Measurements from ENCODE around the gene PIGT. TPM values are rescaled to one million over a fixed set of nuclear protein-coding genes. Genes with fewer than 3 reads are reported as not detected.

Gene PIGT
- total and polyA plus RNA-seq, 10 of the 15 experiments (the other 5 are each of a cell fraction or from before 2014, with no cell fraction given), result 18.6 to 66.0 (median 35.3) TPM

- no peak for TF ChIP-seq REST (IDR thresholded peaks at IDR 0.05; ENCODE audit: low read depth, low read length)
- no peak for TF ChIP-seq GATAD2B (conservative IDR thresholded peaks at IDR 0.05; ENCODE audit: low read depth)
- TF ChIP-seq ZNF622 (IDR thresholded peaks at IDR 0.05), result no peak
- no peak for TF ChIP-seq SIN3A (IDR thresholded peaks at IDR 0.05; ENCODE audit: low read depth, low read length)
- TF ChIP-seq EGR1 (IDR thresholded peaks at IDR 0.05; ENCODE audit: borderline replicate concordance in 1 of 2, low read depth in 2 of 2, low read length in 2 of 2), result no peak
- no peak for TF ChIP-seq IRF5 (IDR thresholded peaks at IDR 0.05; ENCODE audit: borderline replicate concordance)
- TF ChIP-seq NBN (IDR thresholded peaks at IDR 0.05), result no peak
- no peak for TF ChIP-seq ZNF24 (IDR thresholded peaks at IDR 0.05)
- no peak for TF ChIP-seq STAT3 (IDR thresholded peaks at IDR 0.05; ENCODE audit: low read depth, low read length)
- TF ChIP-seq EP300 (IDR thresholded peaks at IDR 0.05; ENCODE audit: borderline replicate concordance in 1 of 2, control insufficient read depth in 1 of 2, low read depth in 2 of 2, low read length in 2 of 2), result no peak; a peak in 1 of 4 replicates
- TF ChIP-seq HCFC1 (IDR thresholded peaks at IDR 0.05; ENCODE audit: low read length), result no peak
- TF ChIP-seq ZNF207 (IDR thresholded peaks at IDR 0.05; ENCODE audit: borderline replicate concordance), result no peak
- no peak for TF ChIP-seq SUZ12 (IDR thresholded peaks at IDR 0.05; ENCODE audit: unreplicated experiment)
- TF ChIP-seq EZH2 (IDR thresholded peaks at IDR 0.05; ENCODE audit: borderline replicate concordance, control insufficient read depth, low read depth, low read length), result no peak
- no peak for TF ChIP-seq HDAC6 (IDR thresholded peaks at IDR 0.05; ENCODE audit: unreplicated experiment)
- TF ChIP-seq ZNF592 (IDR thresholded peaks at IDR 0.05), result no peak
- no peak for TF ChIP-seq ZNF217 (IDR thresholded peaks at IDR 0.05)
- TF ChIP-seq PBX3 (IDR thresholded peaks at IDR 0.05; ENCODE audit: insufficient replicate concordance, low read depth, low read length), result no peak
- TF ChIP-seq IRF3 (IDR thresholded peaks at IDR 0.05), result no peak
- TF ChIP-seq POLR2A (IDR thresholded peaks at IDR 0.05; ENCODE audit: low read depth, low read length), result no peak
These were observed 16.4 kb downstream of the PIGT start (continued) for GRCh38 chr20:45432294-45432693.
